Measurements from ENCODE around the gene ACBD6.

The ACBD6 gene

DNA sequence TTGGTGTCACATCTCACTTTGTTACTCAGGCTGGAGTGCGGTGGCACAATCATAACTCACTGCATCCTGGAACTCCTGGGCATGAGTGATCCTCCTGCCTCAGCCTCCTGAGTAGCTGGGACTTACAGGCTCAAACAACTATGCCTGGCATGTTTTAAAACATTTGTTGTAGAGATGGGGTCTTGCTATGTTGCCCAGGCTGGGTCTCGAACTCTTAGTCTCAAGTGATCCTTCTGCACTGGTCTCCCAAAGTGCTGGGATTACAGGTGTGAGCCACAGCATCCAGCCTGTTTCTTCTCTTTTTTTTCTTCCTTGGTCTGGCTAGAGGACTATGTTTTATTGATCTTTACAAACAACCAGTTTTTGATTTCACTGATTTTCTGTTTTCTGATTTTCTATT, 207.7 kb downstream of the ACBD6 start:
- DNase-seq (ENCODE audit: low read depth, low spot score), result no peak

GRCh38 chr1:180291004-180291403, 211.4 kb downstream of the ACBD6 start:
- DNase-seq (ENCODE audit: low read depth, low spot score), result no peak

DNA sequence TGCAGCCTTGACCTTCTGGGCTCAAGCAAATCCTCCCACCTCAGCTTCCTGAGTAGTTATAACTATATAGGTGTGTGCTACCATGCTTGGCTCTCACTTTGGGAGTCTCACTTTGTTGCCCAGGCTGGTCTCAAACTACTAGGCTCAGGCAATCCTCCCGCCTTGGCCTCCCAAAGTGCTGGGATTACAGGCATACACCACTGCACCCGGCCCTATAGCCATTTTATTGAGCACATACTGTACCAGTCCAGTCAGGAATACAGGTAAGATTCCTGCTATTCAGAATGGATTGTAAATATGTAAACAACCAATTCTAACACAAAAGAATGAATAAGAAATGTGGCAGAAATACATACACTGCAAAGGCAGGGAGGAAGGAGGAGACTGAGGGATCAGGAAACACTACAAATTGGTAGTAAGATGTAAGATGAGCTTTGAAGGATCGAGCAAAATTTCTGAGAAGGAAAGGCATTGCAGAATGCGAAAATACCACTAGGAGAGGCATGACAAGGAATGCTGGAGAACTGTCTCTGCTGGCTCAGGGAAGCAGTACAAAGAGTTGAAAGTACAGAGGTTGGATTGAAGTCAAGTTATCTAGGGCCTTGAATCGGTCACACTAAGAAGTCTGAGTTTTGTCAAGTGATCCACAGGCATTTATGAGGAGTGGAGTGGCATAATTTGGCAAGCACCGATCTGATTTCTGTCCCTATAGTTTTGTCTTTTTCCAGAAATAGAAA, 211.9 kb downstream of the ACBD6 start:
- no peak for DNase-seq (ENCODE audit: low read depth, low spot score)

DNA sequence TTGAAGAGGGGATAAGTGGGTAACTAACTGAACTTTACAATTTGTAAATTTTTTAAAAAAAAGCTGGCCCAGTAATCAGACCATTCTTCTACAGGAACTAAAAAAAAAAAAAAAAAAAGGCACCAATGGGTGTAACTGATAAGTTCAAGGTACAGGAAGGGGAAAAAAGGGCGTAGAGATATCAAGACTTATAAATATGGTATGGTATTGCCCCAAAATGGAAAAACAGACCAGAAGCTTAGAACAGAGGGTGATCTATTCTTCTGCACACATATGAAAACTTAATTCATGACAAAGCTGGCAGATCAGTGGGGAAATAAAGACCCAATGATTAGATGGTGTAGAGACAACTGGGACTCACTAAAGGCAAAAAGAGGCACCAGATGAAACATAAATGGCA, 213.4 kb downstream of the ACBD6 start:
- DNase-seq (ENCODE audit: low read depth, low spot score), result no peak

DNA sequence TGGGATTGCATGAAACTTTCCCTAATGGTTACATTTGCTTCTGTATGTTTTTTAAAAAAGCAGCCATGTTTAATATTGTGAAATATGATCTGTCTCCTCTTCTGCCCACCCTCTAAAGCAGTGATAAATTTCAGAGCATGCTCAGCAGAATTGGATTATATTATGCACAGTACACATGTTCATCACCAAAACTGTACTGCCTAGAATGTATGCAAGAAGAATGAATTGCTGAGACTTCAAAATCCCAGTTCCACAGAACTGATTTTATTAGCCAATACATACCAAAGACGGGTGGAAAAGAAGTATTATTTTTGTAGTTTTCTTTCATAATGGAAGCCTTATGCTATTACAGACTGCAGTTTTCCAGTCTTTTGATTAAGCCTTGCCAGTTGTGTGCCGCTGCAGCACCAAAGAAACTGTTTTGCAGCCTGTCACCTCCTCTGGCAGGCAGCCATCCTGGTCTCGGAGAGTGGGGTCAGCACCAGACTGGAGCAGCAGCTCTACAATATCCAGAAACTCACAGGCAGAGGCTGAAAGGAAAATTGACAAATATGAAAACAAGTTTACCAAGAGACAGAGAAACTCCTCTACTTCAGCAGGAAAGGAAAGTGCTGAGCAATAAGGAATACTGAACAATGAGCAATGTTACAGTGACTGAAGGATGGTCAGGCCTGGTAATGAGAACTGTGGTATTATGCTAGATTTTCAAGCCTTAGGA, 214.2 kb downstream of the ACBD6 start:
- no peak for DNase-seq (ENCODE audit: low read depth, low spot score)

- no peak for DNase-seq (ENCODE audit: low read depth, low spot score)
These were observed 216.0 kb downstream of the ACBD6 start for GRCh38 chr1:180286417-180286816.

DNA sequence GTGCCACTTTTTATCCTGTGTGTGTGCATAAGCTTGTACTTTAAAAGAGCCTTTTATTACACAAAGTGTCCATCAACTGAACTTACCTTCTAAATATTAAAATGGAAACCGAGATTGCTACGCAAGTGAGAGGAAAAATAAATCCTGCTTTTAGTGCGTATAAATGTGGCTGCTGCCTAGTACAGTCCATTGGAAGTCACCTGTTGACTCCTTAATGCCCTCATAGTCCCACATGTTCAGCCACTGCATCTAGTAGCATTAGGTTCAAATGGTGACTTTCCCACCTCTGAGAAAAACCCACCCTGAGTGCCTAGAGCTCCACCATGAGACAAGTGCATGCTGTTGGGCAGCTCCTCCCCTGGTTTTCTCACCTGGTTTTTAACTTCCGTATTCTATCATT, 219.3 kb downstream of the ACBD6 start:
- DNase-seq (ENCODE audit: low read depth, low spot score), result no peak

DNA sequence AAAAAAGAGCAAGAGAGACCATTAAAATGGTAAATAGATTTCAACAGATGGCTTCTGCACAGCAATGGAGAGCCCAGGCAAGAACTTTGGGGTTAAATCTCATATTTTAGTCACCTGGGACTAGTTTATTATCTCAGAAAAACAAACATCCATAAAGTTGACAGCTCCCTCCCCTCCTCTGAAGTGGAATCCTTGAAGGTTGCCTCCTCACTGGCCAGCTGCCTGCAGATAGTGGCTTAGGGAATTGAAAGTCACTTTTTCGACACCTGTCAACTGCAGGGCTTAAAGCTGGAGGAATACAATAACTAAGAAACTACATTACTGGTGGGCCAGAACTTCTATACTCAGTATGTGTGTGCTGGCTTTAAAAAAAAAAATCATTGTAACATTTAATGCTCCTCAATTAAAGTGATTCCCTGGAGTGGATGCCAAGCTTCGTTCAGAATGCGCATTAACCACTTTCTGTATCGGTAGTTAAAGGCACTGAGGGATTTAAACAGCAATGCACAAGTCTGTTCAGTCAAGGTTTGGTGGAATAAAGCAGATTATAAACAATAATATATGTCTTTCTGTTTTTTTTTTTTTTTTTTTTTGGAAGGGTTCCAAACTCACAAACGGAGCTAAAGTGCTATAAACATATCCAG, 219.9 kb downstream of the ACBD6 start:
- DNase-seq (ENCODE audit: low read depth, low spot score), result no peak

- DNase-seq (ENCODE audit: low read depth, low spot score), result no peak
These were observed 220.9 kb downstream of the ACBD6 start for GRCh38 chr1:180281490-180281889.

DNA sequence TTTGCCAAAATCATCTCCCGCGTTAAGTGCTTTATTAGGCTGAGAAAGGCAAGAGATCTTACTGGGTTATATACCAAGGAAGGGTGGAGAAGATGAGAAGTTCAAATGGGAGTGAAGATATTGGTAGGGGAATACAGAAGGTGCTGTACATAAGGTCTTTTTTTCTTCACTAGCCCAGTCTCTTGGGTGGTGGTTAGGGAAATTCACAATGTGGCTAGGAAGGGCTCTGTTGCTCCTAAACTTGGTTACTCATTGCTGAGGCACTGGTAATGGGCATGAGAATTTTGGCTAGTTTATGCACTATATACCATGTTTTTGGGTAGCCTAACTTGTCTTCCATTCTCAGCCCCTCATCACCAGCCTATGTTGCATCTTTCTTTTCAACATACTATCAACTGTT, 221.8 kb downstream of the ACBD6 start:
- no peak for DNase-seq (ENCODE audit: low read depth, low spot score)

GRCh38 chr1:180279651-180280050, 222.7 kb downstream of the ACBD6 start:
- no peak for DNase-seq (ENCODE audit: low read depth, low spot score)

DNA sequence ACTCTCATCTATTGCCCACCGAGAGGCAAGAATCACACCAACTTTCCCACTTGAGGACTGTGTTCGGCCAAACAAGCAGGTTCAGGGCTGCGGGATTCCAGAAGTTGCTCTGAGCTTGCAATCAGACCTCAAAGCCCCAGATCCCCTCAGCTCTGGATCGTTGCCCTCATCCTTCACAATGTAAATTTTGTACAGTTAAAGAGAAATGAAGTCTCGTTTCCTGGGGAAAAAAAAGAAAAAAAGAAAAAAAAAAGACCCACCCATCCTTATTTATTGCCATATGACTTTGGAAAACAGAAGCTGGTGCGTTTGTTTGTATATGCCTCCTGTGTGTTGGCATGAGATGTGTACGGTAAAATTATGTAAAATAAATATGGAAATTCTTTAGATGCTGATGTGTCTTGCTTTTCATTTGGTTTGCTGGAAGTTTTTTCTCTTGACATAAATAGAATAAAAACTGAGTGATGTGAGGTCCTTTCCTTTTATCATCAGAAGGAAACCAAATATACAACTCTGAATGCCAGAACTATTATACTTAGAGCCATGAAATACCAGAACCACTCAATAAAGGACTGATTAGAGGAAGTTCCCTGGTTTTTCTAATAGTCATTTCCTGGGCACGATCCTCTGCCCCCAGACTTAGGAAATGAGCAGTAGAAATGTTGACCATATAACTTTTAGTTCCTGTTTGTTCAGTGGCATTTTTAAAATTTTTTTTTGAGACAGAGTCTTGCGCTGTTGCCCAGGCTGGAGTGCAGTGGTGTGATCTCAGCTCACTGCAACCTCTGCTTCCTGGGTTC, 223.6 kb downstream of the ACBD6 start:
- no peak for DNase-seq (ENCODE audit: low read depth, low spot score)

DNA sequence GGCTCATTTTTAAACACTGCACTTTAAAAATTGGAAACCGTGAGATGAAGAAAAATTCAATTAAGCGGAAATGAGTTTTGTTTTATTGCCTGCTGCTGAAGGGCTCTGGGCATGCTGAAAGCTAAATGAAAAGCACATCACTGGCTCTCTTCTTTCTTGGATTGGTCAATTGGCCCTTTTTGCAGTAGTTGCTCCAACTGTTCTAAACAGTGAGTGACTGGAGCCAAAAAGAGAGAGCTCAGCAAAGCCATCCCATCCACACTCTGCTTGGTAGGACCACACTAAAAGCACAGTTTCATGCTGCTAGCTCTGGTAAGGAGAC, 224.2 kb downstream of the ACBD6 start:
- DNase-seq (ENCODE audit: low read depth, low spot score), result no peak

GRCh38 chr1:180277476-180278193, 224.7 kb downstream of the ACBD6 start:
- DNase-seq (ENCODE audit: low read depth, low spot score), result no peak

DNA sequence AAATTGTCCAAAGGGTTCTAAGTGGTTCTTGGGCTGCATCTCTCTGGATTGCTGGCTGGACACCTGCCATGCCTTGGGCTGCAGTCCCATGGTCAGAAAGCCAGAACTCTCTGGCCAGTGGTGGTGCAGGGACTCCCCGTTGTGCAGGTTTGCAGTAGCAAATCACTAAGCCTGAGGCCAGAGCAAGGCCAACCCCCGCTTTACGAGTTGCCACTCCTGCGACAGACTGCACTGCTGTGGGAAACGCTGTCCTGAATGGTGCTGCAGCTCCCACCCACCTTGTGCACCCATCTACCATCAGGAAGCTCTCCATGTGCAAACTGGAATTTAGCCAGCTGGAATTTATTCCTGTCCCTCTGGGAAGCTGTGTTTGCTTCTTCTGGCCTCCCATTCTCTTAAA, 226.7 kb downstream of the ACBD6 start:
- no peak for DNase-seq (ENCODE audit: low read depth, low spot score)

- DNase-seq (ENCODE audit: low read depth, low spot score), result no peak
These were observed 228.2 kb downstream of the ACBD6 start for GRCh38 chr1:180274221-180274620.

DNA sequence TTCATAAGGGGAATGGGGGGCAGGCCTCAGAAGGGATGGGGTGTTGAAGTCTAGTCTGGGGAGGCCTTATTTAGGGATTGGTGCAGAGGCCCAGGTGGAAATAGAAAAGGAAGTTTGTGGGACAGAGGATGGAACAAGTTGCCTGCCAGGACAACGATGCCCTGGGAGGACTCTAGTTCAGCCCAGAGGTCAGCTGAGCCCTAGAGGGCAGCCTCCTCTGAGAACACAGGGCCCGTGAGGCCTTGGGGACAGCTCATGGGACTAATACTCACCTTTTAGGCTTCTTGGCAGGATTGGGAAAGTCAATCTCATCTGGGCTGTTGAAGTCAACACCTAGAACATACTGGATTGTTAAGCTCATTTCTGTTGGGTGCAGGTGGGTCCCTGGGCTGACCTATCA, 229.3 kb downstream of the ACBD6 start:
- no peak for DNase-seq (ENCODE audit: low read depth, low spot score)

GRCh38 chr1:180272395-180272794, 230.0 kb downstream of the ACBD6 start:
- DNase-seq (ENCODE audit: low read depth, low spot score), result no peak

DNA sequence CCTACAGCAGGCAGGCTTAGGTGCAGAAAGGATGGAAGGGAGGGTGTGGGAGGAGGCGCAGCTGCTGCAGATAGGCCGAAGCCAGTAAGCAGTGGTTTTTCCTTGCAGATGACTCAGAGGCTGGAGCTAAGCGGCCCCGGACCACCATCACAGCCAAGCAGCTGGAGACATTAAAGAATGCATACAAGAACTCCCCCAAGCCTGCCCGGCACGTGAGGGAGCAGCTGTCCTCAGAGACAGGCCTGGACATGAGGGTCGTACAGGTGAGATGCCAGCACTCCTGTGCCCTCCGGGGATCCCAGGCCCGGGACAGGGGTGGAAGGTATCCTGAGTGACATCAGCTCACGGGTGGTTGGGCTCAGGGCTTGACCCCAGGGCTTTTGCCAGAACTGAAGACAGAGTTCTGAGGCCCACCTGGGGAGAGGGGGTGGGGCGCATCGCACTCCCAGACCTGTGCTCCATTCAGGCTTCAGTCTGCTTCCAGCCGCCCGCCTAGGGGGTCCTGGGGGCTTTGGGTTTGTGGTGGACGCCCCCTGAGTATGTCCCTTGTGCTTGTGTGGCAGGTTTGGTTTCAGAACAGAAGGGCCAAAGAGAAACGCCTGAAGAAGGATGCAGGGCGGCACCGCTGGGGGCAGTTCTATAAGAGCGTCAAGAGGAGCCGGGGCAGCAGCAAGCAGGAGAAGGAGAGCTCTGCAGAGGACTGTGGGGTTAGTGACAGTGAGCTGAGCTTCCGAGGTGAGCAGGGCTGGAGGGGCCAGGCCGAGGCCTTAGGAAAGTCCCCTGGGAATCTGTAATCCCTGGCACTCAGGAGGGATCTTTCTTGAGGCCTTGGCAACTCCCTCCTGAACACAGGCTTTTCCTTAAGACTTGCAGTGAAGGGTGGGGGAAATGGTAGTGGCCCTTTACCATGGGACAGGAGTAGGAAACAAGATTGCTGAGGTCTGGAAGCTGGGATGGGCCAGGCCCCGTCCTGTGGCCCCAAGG, 230.8 kb downstream of the ACBD6 start:
- DNase-seq (ENCODE audit: low read depth, low spot score), result no peak

- DNase-seq (ENCODE audit: low read depth, low spot score), result no peak
These were observed 231.7 kb downstream of the ACBD6 start for GRCh38 chr1:180270530-180271271.
